ENCODE results near the gene REM2. TPM values are rescaled to one million over a fixed set of nuclear protein-coding genes. Genes with fewer than 3 reads are reported as not detected.
A peak's percentile ranks its signal among the peaks of the same experiment; 100 is the strongest.

Gene REM2
- total RNA-seq, 1 donor from 2014 or later = 0.79 TPM

DNA sequence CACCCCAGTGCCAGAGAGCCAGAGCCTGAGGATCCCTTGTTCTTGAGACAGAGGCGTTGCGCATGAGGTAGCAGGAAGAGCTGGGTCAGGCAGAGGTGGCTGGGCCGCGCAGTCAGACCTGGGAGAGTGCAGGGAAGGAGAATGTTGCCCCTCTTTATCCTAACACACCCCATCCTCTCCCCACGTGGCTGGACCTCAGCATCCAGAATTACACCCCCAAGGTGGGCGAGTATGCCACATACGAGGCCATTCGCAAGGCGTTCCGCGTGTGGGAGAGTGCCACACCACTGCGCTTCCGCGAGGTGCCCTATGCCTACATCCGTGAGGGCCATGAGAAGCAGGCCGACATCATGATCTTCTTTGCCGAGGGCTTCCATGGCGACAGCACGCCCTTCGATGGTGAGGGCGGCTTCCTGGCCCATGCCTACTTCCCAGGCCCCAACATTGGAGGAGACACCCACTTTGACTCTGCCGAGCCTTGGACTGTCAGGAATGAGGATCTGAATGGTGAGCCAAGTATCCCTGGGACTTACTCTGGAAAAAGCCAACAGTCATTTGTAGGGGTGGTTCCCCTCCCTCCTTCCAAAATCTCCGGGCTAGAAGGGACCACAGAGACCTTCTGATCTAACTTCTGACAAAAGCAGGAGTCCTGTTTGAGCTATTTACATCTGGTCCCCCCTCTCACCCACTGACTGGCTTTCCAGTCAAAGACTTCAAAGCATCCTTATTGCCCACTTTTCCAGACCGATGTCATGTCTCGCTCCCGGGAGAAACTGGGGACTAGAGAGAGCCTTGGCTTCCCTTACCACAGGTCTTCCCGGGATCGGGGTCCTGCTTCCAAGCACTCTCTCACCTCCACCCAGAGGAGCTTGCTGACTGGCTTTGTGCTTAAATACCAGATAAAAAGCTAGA, 40.6 kb upstream of the REM2 start:
- TF ChIP-seq, protein P1, sequence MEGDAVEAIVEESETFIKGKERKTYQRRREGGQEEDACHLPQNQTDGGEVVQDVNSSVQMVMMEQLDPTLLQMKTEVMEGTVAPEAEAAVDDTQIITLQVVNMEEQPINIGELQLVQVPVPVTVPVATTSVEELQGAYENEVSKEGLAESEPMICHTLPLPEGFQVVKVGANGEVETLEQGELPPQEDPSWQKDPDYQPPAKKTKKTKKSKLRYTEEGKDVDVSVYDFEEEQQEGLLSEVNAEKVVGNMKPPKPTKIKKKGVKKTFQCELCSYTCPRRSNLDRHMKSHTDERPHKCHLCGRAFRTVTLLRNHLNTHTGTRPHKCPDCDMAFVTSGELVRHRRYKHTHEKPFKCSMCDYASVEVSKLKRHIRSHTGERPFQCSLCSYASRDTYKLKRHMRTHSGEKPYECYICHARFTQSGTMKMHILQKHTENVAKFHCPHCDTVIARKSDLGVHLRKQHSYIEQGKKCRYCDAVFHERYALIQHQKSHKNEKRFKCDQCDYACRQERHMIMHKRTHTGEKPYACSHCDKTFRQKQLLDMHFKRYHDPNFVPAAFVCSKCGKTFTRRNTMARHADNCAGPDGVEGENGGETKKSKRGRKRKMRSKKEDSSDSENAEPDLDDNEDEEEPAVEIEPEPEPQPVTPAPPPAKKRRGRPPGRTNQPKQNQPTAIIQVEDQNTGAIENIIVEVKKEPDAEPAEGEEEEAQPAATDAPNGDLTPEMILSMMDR (IDR thresholded peaks at IDR 0.05; ENCODE audit: insufficient read depth, low read depth, low read length) = no peak
- no peak for TF ChIP-seq EZH2 (IDR thresholded peaks at IDR 0.05; ENCODE audit: insufficient read depth, low read length)
- Histone ChIP-seq H3K79me2 (ENCODE audit: insufficient read depth, low read length) (peaks cover 86% of the 10 kb centered on the region), H3K9me3 (ENCODE audit: insufficient read depth, low read depth, low read length) (no peaks in the 10 kb centered on the region), H3K4me3 (ENCODE audit: insufficient read depth, low read depth, low read length) (no peak overlapping the region), H3K27ac (ENCODE audit: low read depth, low read length) (no peak overlapping the region), H3K9ac (ENCODE audit: low read length) (peak overlapping the region; percentile 41), H3K27me3 (ENCODE audit: insufficient read depth, low read length) (no peaks in the 10 kb centered on the region), H4K20me1 (ENCODE audit: insufficient read depth, low read length) (peaks cover 74% of the 10 kb centered on the region), H3K4me1 (ENCODE audit: insufficient read depth, low read length) (peaks cover 31% of the 10 kb centered on the region), H2AFZ (ENCODE audit: low read depth, low read length) (no peak overlapping the region), H3K4me2 (ENCODE audit: low read length) (no peak overlapping the region), H3K36me3 (ENCODE audit: insufficient read depth, low read length) (peaks cover 57% of the 10 kb centered on the region)
- FAIRE-seq (no peak), DNase-seq (ENCODE audit: low read depth) (no peak)
- H3K9me3 Mint-ChIP-seq (ENCODE audit: unreplicated experiment) = peaks cover 4% of the 10 kb centered on the region
- H3K36me3 Mint-ChIP-seq (ENCODE audit: low read depth, unreplicated experiment) = peaks cover 28% of the 10 kb centered on the region
- peak overlapping the region; percentile 66 for H3K27ac Mint-ChIP-seq (ENCODE audit: unreplicated experiment)
- H3K27me3 Mint-ChIP-seq (ENCODE audit: low read depth, unreplicated experiment) = no peaks in the 10 kb centered on the region
- no peak overlapping the region for H3K4me3 Mint-ChIP-seq (ENCODE audit: unreplicated experiment)
- peaks cover 23% of the 10 kb centered on the region for H3K4me1 Mint-ChIP-seq (ENCODE audit: low read depth, unreplicated experiment)

GRCh38 chr14:22843123-22843925, 39.7 kb upstream of the REM2 start:
- H3K4me1 Mint-ChIP-seq (ENCODE audit: low read depth, unreplicated experiment) = peaks cover 30% of the 10 kb centered on the region
- no peak for DNase-seq (ENCODE audit: low read depth)

More at GRCh38 chr14:22843123-22843925, 39.7 kb upstream of the REM2 start:
- H3K9me3 ChIP-seq (ENCODE audit: insufficient read depth, low read depth, low read length) = no peaks in the 10 kb centered on the region
- TF ChIP-seq EZH2 (IDR thresholded peaks at IDR 0.05; ENCODE audit: insufficient read depth, low read length) = no peak
- TF ChIP-seq, protein P1 (IDR thresholded peaks at IDR 0.05; ENCODE audit: insufficient read depth, low read depth, low read length) = no peak
- peaks cover 57% of the 10 kb centered on the region for H3K36me3 ChIP-seq (ENCODE audit: insufficient read depth, low read length)
- no peak overlapping the region for H3K4me3 ChIP-seq (ENCODE audit: insufficient read depth, low read depth, low read length)
- no peak overlapping the region for H3K4me2 ChIP-seq (ENCODE audit: low read length)
- Mint-ChIP-seq H3K27ac (ENCODE audit: unreplicated experiment) (peak overlapping the region; percentile 58), H3K4me3 (ENCODE audit: unreplicated experiment) (no peak overlapping the region), H3K36me3 (ENCODE audit: low read depth, unreplicated experiment) (peaks cover 25% of the 10 kb centered on the region), H3K9me3 (ENCODE audit: unreplicated experiment) (peaks cover 4% of the 10 kb centered on the region), H3K27me3 (ENCODE audit: low read depth, unreplicated experiment) (no peaks in the 10 kb centered on the region)
- H3K27me3 ChIP-seq (ENCODE audit: insufficient read depth, low read length) = no peaks in the 10 kb centered on the region
- H3K79me2 ChIP-seq (ENCODE audit: insufficient read depth, low read length) = peaks cover 77% of the 10 kb centered on the region
- peaks cover 39% of the 10 kb centered on the region for H3K4me1 ChIP-seq (ENCODE audit: insufficient read depth, low read length)
- H3K27ac ChIP-seq (ENCODE audit: low read depth, low read length) = no peak overlapping the region
- peaks cover 71% of the 10 kb centered on the region for H4K20me1 ChIP-seq (ENCODE audit: insufficient read depth, low read length)
- H3K9ac ChIP-seq (ENCODE audit: low read length) = peak overlapping the region; percentile 41
- no peak for FAIRE-seq
- no peak overlapping the region for H2AFZ ChIP-seq (ENCODE audit: low read depth, low read length)
